Measurements from ENCODE around the gene HSBP1. TPM values are rescaled to one million over a fixed set of nuclear protein-coding genes. Genes with fewer than 3 reads are reported as not detected.

HSBP1 gene
- total and polyA plus RNA-seq, 2 of the 13 experiments (the other 11 are each of a cell fraction or from before 2014, with no cell fraction given): 249 to 292 TPM

DNA sequence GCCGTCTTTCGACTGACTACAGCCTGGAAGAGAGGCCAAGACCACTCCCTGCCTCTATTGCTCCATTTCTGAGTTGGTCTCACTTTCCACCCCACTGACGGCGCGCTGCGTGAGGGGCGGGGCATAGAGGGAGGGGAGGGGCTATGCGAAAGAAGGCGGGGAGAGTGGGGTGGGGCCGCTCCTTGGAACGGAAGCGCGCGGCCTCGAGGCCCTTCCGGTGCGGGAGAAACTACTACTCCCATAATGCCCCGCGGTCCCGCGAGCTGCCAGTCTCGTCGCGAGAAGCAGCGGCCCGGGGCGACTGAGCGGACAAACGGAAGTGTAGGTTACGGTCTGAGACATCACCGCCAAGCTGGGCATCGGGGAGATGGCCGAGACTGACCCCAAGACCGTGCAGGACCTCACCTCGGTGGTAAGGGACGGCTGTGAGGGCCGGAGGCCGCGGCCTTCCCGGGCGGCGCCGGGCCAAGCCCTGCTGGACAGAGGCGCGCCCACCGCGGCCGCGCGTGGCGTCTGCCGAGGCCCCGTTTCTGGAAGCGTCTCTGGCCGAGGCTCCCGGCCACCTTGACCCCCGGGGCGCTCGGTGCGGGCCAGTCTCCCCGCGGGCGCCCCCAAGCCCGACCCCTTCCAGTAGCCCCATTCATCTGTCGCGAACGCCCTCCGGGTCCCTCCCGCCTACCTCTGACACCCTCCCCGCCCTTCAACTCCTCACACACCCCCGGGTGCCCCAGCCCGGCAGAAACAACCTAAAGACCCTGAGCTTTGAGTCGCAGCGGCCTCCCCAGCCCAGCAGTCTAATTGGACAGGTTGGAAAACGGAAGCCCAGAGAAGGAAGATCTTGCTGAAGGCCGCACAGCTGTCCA lies at the start of gene HSBP1 (continued):
- TF ChIP-seq, protein P1, sequence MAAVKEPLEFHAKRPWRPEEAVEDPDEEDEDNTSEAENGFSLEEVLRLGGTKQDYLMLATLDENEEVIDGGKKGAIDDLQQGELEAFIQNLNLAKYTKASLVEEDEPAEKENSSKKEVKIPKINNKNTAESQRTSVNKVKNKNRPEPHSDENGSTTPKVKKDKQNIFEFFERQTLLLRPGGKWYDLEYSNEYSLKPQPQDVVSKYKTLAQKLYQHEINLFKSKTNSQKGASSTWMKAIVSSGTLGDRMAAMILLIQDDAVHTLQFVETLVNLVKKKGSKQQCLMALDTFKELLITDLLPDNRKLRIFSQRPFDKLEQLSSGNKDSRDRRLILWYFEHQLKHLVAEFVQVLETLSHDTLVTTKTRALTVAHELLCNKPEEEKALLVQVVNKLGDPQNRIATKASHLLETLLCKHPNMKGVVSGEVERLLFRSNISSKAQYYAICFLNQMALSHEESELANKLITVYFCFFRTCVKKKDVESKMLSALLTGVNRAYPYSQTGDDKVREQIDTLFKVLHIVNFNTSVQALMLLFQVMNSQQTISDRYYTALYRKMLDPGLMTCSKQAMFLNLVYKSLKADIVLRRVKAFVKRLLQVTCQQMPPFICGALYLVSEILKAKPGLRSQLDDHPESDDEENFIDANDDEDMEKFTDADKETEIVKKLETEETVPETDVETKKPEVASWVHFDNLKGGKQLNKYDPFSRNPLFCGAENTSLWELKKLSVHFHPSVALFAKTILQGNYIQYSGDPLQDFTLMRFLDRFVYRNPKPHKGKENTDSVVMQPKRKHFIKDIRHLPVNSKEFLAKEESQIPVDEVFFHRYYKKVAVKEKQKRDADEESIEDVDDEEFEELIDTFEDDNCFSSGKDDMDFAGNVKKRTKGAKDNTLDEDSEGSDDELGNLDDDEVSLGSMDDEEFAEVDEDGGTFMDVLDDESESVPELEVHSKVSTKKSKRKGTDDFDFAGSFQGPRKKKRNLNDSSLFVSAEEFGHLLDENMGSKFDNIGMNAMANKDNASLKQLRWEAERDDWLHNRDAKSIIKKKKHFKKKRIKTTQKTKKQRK (IDR thresholded peaks at IDR 0.05; ENCODE audit: low read length): no peak
- no peak for TF ChIP-seq ETS1 (CRISPR knock-in tag; IDR thresholded peaks at IDR 0.05)
- TF ChIP-seq MYNN (CRISPR knock-in tag; IDR thresholded peaks at IDR 0.05; ENCODE audit: low read depth): no peak
- TF ChIP-seq ZNF235 (CRISPR knock-in tag; IDR thresholded peaks at IDR 0.05; ENCODE audit: borderline replicate concordance): no peak; the same call in 1 of the 2 replicates
- TF ChIP-seq ZNF577 (CRISPR knock-in tag; IDR thresholded peaks at IDR 0.05; ENCODE audit: borderline replicate concordance, low read depth): no peak
- TF ChIP-seq FIP1L1 (IDR thresholded peaks at IDR 0.05; ENCODE audit: borderline replicate concordance, insufficient read depth, low read depth, low read length): no peak
- TF ChIP-seq ZNF549 (CRISPR knock-in tag; IDR thresholded peaks at IDR 0.05): no peak
- TF ChIP-seq SIX4 (CRISPR knock-in tag; IDR thresholded peaks at IDR 0.05): peak; percentile 34; the same call in 1 of the 2 replicates
- TF ChIP-seq ZNF616 (CRISPR knock-in tag; IDR thresholded peaks at IDR 0.05; ENCODE audit: low read depth): 0 out of 2 replicates have a peak, but pooled peaks have one; percentile 54
- peak; percentile 25; the same call in 1 of the 2 replicates for TF ChIP-seq ZNF724P (CRISPR knock-in tag; IDR thresholded peaks at IDR 0.05; ENCODE audit: borderline replicate concordance)
- TF ChIP-seq SOX5 (CRISPR knock-in tag; IDR thresholded peaks at IDR 0.05; ENCODE audit: borderline replicate concordance): no peak
- TF ChIP-seq ARID3A (IDR thresholded peaks at IDR 0.05; ENCODE audit: low read depth, low read length): no peak
- TF ChIP-seq MLXIP (CRISPR knock-in tag; IDR thresholded peaks at IDR 0.05; ENCODE audit: borderline replicate concordance): no peak
- TF ChIP-seq TRIM22 (IDR thresholded peaks at IDR 0.05): no peak
- no peak for TF ChIP-seq HIVEP1 (CRISPR knock-in tag; IDR thresholded peaks at IDR 0.05)
- peak; percentile 83 for TF ChIP-seq HNRNPK (IDR thresholded peaks at IDR 0.05; ENCODE audit: low read depth, low read length, poor library complexity, severe bottlenecking)
- TF ChIP-seq KLF16 (CRISPR knock-in tag; IDR thresholded peaks at IDR 0.05): peak in 1 of 2 experiments; percentile 69; a peak in 2 of 4 replicates
